Mucosa of stomach (tissue), 1 donor: ENCODE results near the gene MUSK.

Experiments used
- H3K27me3 ChIP-seq: one replicate; pipeline ENCODE4 v1.7.0; 2013; ENCODE audit warnings: mild to moderate bottlenecking, low read length; ENCODE audit not compliant: control insufficient read depth, insufficient read depth
- H3K36me3 ChIP-seq: one replicate; pipeline ENCODE4 v1.7.0; 2013; ENCODE audit warnings: low read length; ENCODE audit not compliant: control insufficient read depth, insufficient read depth
- H3K4me1 ChIP-seq: one replicate; pipeline ENCODE4 v1.7.0; 2013; ENCODE audit warnings: mild to moderate bottlenecking, low read length; ENCODE audit not compliant: control insufficient read depth, insufficient read depth
- H3K4me3 ChIP-seq: one replicate; pipeline ENCODE4 v1.7.0; 2013; ENCODE audit warnings: low read length
- H3K9ac ChIP-seq: one replicate; pipeline ENCODE4 v1.7.0; 2013; ENCODE audit warnings: mild to moderate bottlenecking, low read length, moderate library complexity
- H3K9me3 ChIP-seq: one replicate; pipeline ENCODE4 v1.7.0; 2013; ENCODE audit warnings: mild to moderate bottlenecking, low read length, moderate library complexity; ENCODE audit not compliant: control insufficient read depth
- donor health status: Pancreatic carcinoma.

The MUSK gene

GRCh38 chr9:110707419-110707818, 38.8 kb downstream of the MUSK start:
- no peaks in the 10 kb centered on the region for H3K36me3 ChIP-seq
- no peaks in the 10 kb centered on the region for H3K4me1 ChIP-seq
- no peaks in the 10 kb centered on the region for H3K9me3 ChIP-seq
- H3K9ac ChIP-seq, result no peak overlapping the region
- no peak overlapping the region for H3K4me3 ChIP-seq
- H3K27me3 ChIP-seq, result no peaks in the 10 kb centered on the region

DNA sequence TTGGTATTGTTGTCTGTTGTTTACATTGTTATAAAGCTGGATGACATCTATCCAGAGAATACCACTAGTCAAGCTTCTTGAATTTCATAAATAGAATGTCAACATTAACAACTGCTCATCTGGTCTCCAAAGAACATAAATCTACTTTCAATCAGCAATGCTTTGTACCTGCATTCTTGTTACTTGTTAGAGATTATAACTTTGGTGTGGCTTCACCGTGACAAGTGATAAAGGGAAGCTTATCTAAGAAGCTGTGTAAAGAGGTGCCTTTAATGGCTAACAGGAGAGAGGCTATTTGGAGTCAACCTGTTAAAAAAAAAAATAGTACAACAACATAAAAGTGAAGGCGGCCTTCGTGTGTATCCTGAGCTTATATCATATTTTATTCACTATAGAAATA, 41.8 kb downstream of the MUSK start:
- no peaks in the 10 kb centered on the region for H3K9me3 ChIP-seq
- no peak overlapping the region for H3K4me3 ChIP-seq
- H3K4me1 ChIP-seq, result no peaks in the 10 kb centered on the region
- no peak overlapping the region for H3K9ac ChIP-seq
- H3K27me3 ChIP-seq, result no peaks in the 10 kb centered on the region
- H3K36me3 ChIP-seq, result no peaks in the 10 kb centered on the region

GRCh38 chr9:110712955-110713354, 44.4 kb downstream of the MUSK start:
- Histone ChIP-seq H3K36me3 (no peaks in the 10 kb centered on the region), H3K4me3 (no peak overlapping the region), H3K9me3 (no peaks in the 10 kb centered on the region), H3K9ac (no peak overlapping the region), H3K4me1 (no peaks in the 10 kb centered on the region), H3K27me3 (no peaks in the 10 kb centered on the region)

GRCh38 chr9:110714314-110714713, 45.7 kb downstream of the MUSK start:
- Histone ChIP-seq H3K9ac (no peak overlapping the region), H3K4me1 (no peaks in the 10 kb centered on the region), H3K9me3 (no peaks in the 10 kb centered on the region), H3K27me3 (no peaks in the 10 kb centered on the region), H3K36me3 (no peaks in the 10 kb centered on the region), H3K4me3 (no peak overlapping the region)

DNA sequence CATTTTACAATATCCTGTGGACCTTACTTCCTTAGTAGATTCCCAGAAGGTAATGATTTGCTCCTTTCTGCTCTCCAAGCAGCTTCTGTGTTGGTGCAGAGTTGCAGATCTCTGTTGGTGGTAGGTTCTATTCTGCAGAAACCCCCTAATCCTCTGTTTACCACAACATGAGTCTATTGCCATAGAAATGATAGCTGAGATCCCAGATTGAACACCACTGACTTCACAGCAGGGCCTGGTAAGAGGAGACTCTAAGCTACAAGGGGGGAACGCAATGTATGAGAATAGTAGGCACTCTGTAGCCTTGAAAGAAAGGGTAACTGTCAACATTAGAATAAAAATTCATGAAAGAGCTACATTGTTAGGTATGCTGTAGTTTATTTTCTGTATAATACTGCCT, 59.5 kb downstream of the MUSK start:
- Histone ChIP-seq H3K9me3 (no peaks in the 10 kb centered on the region), H3K27me3 (no peaks in the 10 kb centered on the region), H3K36me3 (no peaks in the 10 kb centered on the region), H3K4me1 (no peaks in the 10 kb centered on the region), H3K4me3 (no peak overlapping the region), H3K9ac (no peak overlapping the region)

DNA sequence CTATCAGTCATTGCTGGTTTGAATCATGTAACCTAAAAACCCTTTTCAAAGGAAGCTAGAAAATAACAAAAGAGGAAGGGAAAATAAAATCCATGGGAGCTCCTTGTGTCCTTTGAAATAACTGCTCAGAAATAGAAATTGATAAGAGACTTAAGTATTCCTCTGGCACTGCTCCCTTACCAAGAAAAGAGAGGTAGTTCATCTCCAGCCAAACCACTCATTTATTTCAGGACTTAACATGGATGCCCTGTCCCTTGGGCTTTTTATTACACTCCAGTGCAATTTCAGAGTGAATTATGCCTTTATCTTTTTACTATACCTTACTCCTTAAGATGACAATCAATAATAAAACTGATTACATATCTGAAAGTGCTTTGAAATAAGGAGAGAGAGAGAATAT, 61.0 kb downstream of the MUSK start:
- Histone ChIP-seq H3K36me3 (no peaks in the 10 kb centered on the region), H3K9ac (no peak overlapping the region), H3K27me3 (no peaks in the 10 kb centered on the region), H3K4me3 (no peak overlapping the region), H3K9me3 (no peaks in the 10 kb centered on the region), H3K4me1 (no peaks in the 10 kb centered on the region)

DNA sequence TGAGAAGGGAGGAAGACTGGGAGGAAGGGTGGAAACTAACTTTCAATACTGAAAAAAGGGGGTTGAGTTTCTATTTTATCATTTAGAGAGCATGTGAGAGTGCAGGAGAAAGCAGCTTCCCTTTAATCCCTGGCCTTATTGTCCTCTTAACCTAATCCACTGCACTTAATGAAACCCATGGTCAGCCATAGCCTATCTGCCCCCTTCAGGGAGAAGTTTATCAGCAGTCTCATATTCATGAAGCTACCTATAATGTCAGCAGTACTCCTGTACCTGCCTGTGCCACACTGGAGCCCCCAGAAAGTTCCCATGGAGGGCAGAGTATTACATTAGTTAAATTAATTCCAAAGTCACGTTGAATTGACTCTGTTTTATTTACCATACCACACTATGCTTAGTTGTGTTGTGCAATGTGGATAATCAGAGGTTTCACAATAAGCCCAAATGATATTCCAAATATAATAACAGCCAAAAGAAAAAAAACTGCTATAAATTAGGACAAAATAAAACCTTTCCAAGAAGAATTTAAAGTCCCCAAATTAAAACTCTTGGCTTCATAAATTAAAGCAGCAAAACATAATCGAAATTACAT, 62.9 kb downstream of the MUSK start:
- Histone ChIP-seq H3K9ac (no peak overlapping the region), H3K4me3 (no peak overlapping the region), H3K9me3 (no peaks in the 10 kb centered on the region), H3K27me3 (no peaks in the 10 kb centered on the region), H3K4me1 (no peaks in the 10 kb centered on the region), H3K36me3 (no peaks in the 10 kb centered on the region)

GRCh38 chr9:110738982-110739381, 70.4 kb downstream of the MUSK start:
- H3K9me3 ChIP-seq, result no peaks in the 10 kb centered on the region
- H3K36me3 ChIP-seq, result no peaks in the 10 kb centered on the region
- H3K27me3 ChIP-seq, result no peaks in the 10 kb centered on the region
- no peak overlapping the region for H3K9ac ChIP-seq
- no peak overlapping the region for H3K4me3 ChIP-seq
- H3K4me1 ChIP-seq, result no peaks in the 10 kb centered on the region

- Histone ChIP-seq H3K36me3 (no peaks in the 10 kb centered on the region), H3K9ac (no peak overlapping the region), H3K9me3 (no peaks in the 10 kb centered on the region), H3K4me3 (no peak overlapping the region), H3K27me3 (no peaks in the 10 kb centered on the region), H3K4me1 (peaks cover 6% of the 10 kb centered on the region)
These were observed 74.3 kb downstream of the MUSK start for GRCh38 chr9:110742741-110743371.

- no peaks in the 10 kb centered on the region for H3K36me3 ChIP-seq
- H3K4me3 ChIP-seq, result no peak overlapping the region
- H3K27me3 ChIP-seq, result no peaks in the 10 kb centered on the region
- H3K9me3 ChIP-seq, result no peaks in the 10 kb centered on the region
- peaks cover 6% of the 10 kb centered on the region for H3K4me1 ChIP-seq
- H3K9ac ChIP-seq, result no peak overlapping the region
These were observed 76.3 kb downstream of the MUSK start for GRCh38 chr9:110744715-110745384.

GRCh38 chr9:110745676-110746075, 77.1 kb downstream of the MUSK start:
- H3K36me3 ChIP-seq, result no peaks in the 10 kb centered on the region
- H3K4me1 ChIP-seq, result peaks cover 6% of the 10 kb centered on the region
- no peak overlapping the region for H3K4me3 ChIP-seq
- no peak overlapping the region for H3K9ac ChIP-seq
- no peaks in the 10 kb centered on the region for H3K9me3 ChIP-seq
- H3K27me3 ChIP-seq, result no peaks in the 10 kb centered on the region

- no peaks in the 10 kb centered on the region for H3K9me3 ChIP-seq
- H3K4me1 ChIP-seq, result peaks cover 6% of the 10 kb centered on the region
- H3K9ac ChIP-seq, result no peak overlapping the region
- H3K36me3 ChIP-seq, result no peaks in the 10 kb centered on the region
- no peak overlapping the region for H3K4me3 ChIP-seq
- H3K27me3 ChIP-seq, result no peaks in the 10 kb centered on the region
These were observed 77.8 kb downstream of the MUSK start for GRCh38 chr9:110746211-110746930.
